ENCODE results near the gene RANBP3. TPM values are rescaled to one million over a fixed set of nuclear protein-coding genes. Genes with fewer than 3 reads are reported as not detected.

The RANBP3 gene
- total RNA-seq, 3 donors from 2014 or later = 54.4 to 66.2 (median 64.9) TPM

- no peak for DNase-seq (ENCODE audit: low spot score in 2 of 2)
- peaks cover 0 to 18% of the 10 kb centered on the region in 2 donors for H3K4me1 ChIP-seq
- intact Hi-C loops (cut with DNase I; ENCODE audit: low total_unique reads) = no loop called here
Measured at GRCh38 chr19:5958074-5958850, 19.7 kb downstream of the RANBP3 start.

GRCh38 chr19:5957170-5957569 lies 20.8 kb downstream of the RANBP3 start:
- no peaks in the 10 kb centered on the region for H3K9me3 ChIP-seq
- H3K4me1 ChIP-seq = peaks cover 0 to 18% of the 10 kb centered on the region in 2 donors
- no peaks in the 10 kb centered on the region for H3K36me3 ChIP-seq
- DNase-seq (ENCODE audit: low spot score in 2 of 2) = no peak
- TF ChIP-seq POLR2A (IDR thresholded peaks at IDR 0.05) (no peak), CTCF (IDR thresholded peaks at IDR 0.05) (no peak), POLR2AphosphoS5 (IDR thresholded peaks at IDR 0.05) (no peak)
- no peak overlapping the region for H3K4me3 ChIP-seq
- intact Hi-C loops (cut with DNase I; ENCODE audit: low total_unique reads) = no loop called here
- H3K27ac ChIP-seq = no peak overlapping the region
- H3K27me3 ChIP-seq = no peaks in the 10 kb centered on the region

More at GRCh38 chr19:5958074-5958850, 19.7 kb downstream of the RANBP3 start:
- Histone ChIP-seq H3K4me3 (no peak overlapping the region), H3K9me3 (no peaks in the 10 kb centered on the region), H3K36me3 (no peaks in the 10 kb centered on the region), H3K27ac (no peak overlapping the region), H3K27me3 (no peaks in the 10 kb centered on the region)
- TF ChIP-seq CTCF (IDR thresholded peaks at IDR 0.05) (no peak), POLR2AphosphoS5 (IDR thresholded peaks at IDR 0.05) (no peak), POLR2A (IDR thresholded peaks at IDR 0.05) (no peak)

GRCh38 chr19:5956728-5957127 lies 21.2 kb downstream of the RANBP3 start:
- Histone ChIP-seq H3K4me1 (peaks cover 0 to 18% of the 10 kb centered on the region in 2 donors), H3K4me3 (no peak overlapping the region), H3K9me3 (no peaks in the 10 kb centered on the region), H3K36me3 (no peaks in the 10 kb centered on the region), H3K27me3 (no peaks in the 10 kb centered on the region), H3K27ac (no peak overlapping the region)
- TF ChIP-seq POLR2A (IDR thresholded peaks at IDR 0.05) (no peak), CTCF (IDR thresholded peaks at IDR 0.05) (no peak), POLR2AphosphoS5 (IDR thresholded peaks at IDR 0.05) (no peak)
- no peak for DNase-seq (ENCODE audit: low spot score in 2 of 2)
- intact Hi-C loops (cut with DNase I; ENCODE audit: low total_unique reads) = no loop called here

- H3K27ac ChIP-seq = no peak overlapping the region
- no peaks in the 10 kb centered on the region for H3K36me3 ChIP-seq
- H3K9me3 ChIP-seq = no peaks in the 10 kb centered on the region
- no peaks in the 10 kb centered on the region for H3K27me3 ChIP-seq
- peaks cover 0 to 18% of the 10 kb centered on the region in 2 donors for H3K4me1 ChIP-seq
- no peak for TF ChIP-seq POLR2AphosphoS5 (IDR thresholded peaks at IDR 0.05)
- TF ChIP-seq POLR2A (IDR thresholded peaks at IDR 0.05) = no peak
- no peak for TF ChIP-seq CTCF (IDR thresholded peaks at IDR 0.05)
- H3K4me3 ChIP-seq = no peak overlapping the region
- no peak for DNase-seq (ENCODE audit: low spot score in 2 of 2)
- intact Hi-C loops (cut with DNase I; ENCODE audit: low total_unique reads) = no loop called here
Measured at GRCh38 chr19:5956323-5956722, 21.6 kb downstream of the RANBP3 start.

GRCh38 chr19:5955636-5955935 lies 22.4 kb downstream of the RANBP3 start:
- intact Hi-C loops (cut with DNase I; ENCODE audit: low total_unique reads) = no loop called here

More at GRCh38 chr19:5955636-5955935, 22.4 kb downstream of the RANBP3 start:
- Histone ChIP-seq H3K27me3 (no peaks in the 10 kb centered on the region), H3K27ac (no peak overlapping the region), H3K4me1 (peaks cover 0 to 15% of the 10 kb centered on the region in 2 donors), H3K9me3 (no peaks in the 10 kb centered on the region), H3K36me3 (no peaks in the 10 kb centered on the region), H3K4me3 (no peak overlapping the region)
- TF ChIP-seq POLR2AphosphoS5 (IDR thresholded peaks at IDR 0.05) (no peak), POLR2A (IDR thresholded peaks at IDR 0.05) (no peak), CTCF (IDR thresholded peaks at IDR 0.05) (no peak)
- DNase-seq (ENCODE audit: low spot score in 2 of 2) = no peak
